NT2/D1 (cell line): ENCODE results near the gene PRRC1.

Experiments used
- SUZ12 ChIP-seq: IDR thresholded peaks from 2 replicates; pipeline ENCODE4 v1.6.1; 2011; ENCODE audit not compliant: insufficient read length, insufficient read depth; ENCODE audit errors: extremely low read depth
- YY1 ChIP-seq: IDR thresholded peaks from 2 replicates; pipeline ENCODE4 v1.6.1; 2011; ENCODE audit not compliant: insufficient read length, insufficient read depth

DNA sequence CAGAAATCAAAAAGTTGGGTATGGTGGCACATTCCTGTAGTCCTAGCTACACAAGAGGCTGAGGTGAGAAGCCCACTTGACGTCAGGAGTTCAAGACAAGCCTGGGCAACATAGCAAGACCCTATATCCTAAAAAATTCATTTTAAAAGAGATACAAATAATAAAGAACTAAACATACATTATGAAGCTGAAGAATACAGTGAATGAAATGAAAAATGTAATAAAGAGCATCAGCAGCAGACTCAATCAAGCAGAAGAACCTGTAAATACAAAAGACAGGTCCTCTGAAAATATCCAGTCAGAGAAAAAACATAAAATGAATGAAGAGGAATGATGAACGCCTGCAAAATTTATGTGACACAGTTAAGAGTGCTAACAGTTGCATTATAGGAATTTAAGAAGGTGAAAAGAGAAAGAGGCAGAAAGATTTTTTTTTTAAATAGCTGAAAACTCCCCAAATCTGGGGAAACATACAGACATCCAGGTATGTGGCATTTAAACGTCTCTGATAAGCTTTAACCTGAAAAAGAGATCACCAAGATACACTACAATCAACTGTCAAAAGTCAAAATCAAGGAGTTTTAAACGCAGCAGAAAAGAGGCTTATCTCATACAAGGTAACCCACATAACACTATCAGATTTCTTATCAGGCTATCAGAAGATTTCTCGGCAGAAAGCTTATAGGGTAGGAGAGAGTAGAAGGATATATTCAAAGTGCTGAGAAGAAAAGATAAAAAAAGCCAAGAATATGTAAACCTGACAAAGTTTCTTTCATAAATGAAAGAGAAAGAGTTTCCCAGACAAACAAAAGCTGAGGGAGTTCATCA is 57.6 kb downstream of the PRRC1 start:
- no peak for TF ChIP-seq SUZ12
- no peak for TF ChIP-seq YY1
